Stimulated activated CD4-positive, alpha-beta T cell treated with anti-CD3 and anti-CD28 coated beads, Interleukin-12 subunit alpha, Interleukin-12 subunit beta, amount 100 ng/mL, for 24 hours (primary cell): ENCODE results near the gene PTHLH.
A peak's percentile ranks its signal among the peaks of the same experiment; 100 is the strongest.

Source experiments
- DNase-seq, 2 experiments: peaks; one replicate each; pipeline ENCODE4 v3.0.0-alpha.2; 2020; ENCODE audit warnings: low read depth in 2 of 2

Gene PTHLH

GRCh38 chr12:27974735-27975221 is 2.2 kb upstream of the PTHLH start:
- no peak for DNase-seq

GRCh38 chr12:27973487-27973890 is 956 bp upstream of the PTHLH start:
- DNase-seq, result no peak

- no peak for DNase-seq
These were observed 927 bp downstream of the PTHLH start for GRCh38 chr12:27971606-27972005.

GRCh38 chr12:27971121-27971489 is 1.4 kb downstream of the PTHLH start:
- DNase-seq, result no peak

- no peak for DNase-seq
These were observed 2.0 kb downstream of the PTHLH start for GRCh38 chr12:27970401-27971120.

GRCh38 chr12:27969624-27970400 is 2.7 kb downstream of the PTHLH start:
- peak; percentile 30 to 58 for DNase-seq

GRCh38 chr12:27968972-27969623 is 3.4 kb downstream of the PTHLH start:
- no peak for DNase-seq

GRCh38 chr12:27967551-27968054 is 4.9 kb downstream of the PTHLH start:
- DNase-seq, result no peak

- no peak for DNase-seq
These were observed 5.7 kb downstream of the PTHLH start for GRCh38 chr12:27966870-27967269.

GRCh38 chr12:27965966-27966365 is 6.6 kb downstream of the PTHLH start:
- no peak for DNase-seq

- no peak for DNase-seq
These were observed 7.1 kb downstream of the PTHLH start for GRCh38 chr12:27965411-27965810.

GRCh38 chr12:27964123-27964522 is 8.4 kb downstream of the PTHLH start:
- no peak for DNase-seq

- no peak for DNase-seq
These were observed 11.7 kb downstream of the PTHLH start for GRCh38 chr12:27960821-27961220.

- DNase-seq, result no peak
These were observed 13.9 kb downstream of the PTHLH start for GRCh38 chr12:27958675-27959074.

- DNase-seq, result no peak
These were observed 15.2 kb downstream of the PTHLH start for GRCh38 chr12:27957366-27957765.

- DNase-seq, result no peak
These were observed 18.7 kb downstream of the PTHLH start for GRCh38 chr12:27953817-27954216.

GRCh38 chr12:27953348-27953747 is 19.2 kb downstream of the PTHLH start:
- DNase-seq, result no peak

- DNase-seq, result no peak
These were observed 20.0 kb downstream of the PTHLH start for GRCh38 chr12:27952510-27952909.

GRCh38 chr12:27951898-27952297 is 20.6 kb downstream of the PTHLH start:
- no peak for DNase-seq

GRCh38 chr12:27946421-27946820 is 26.1 kb downstream of the PTHLH start:
- no peak for DNase-seq

GRCh38 chr12:27940756-27941402 is 31.7 kb downstream of the PTHLH start:
- DNase-seq, result peak; percentile 56 to 76

- DNase-seq, result no peak
These were observed 32.3 kb downstream of the PTHLH start for GRCh38 chr12:27940245-27940644.
